HCT116 (cell line): ENCODE data around the gene TEX2.

Experiments
- CTCF ChIP-seq, 3 experiments: fragments of 200-600 bp in 1 of 3; sonication (generic) in 1 of 3; IDR thresholded peaks in 2 of 3; conservative IDR thresholded peaks in 1 of 3; 2 replicates each; pipeline ENCODE4 v1.5.1; 2012 to 2017; ENCODE audit warnings: low read depth in 2 of 3, low read length in 2 of 3, antibody characterized with exemption in 1 of 3, borderline replicate concordance in 1 of 3, control low read depth in 1 of 3, mild to moderate bottlenecking in 1 of 3, mixed read lengths in 1 of 3, mixed run types in 1 of 3, moderate library complexity in 1 of 3; ENCODE audit not compliant: insufficient read depth in 1 of 3
- EZH2 ChIP-seq: fragments of 200-600 bp; sonication (generic); IDR thresholded peaks from 2 replicates; pipeline ENCODE4 v1.6.1; 2017; ENCODE audit warnings: antibody characterized with exemption, mixed run types
- EZH2phosphoT487 ChIP-seq: fragments of 200-600 bp; IDR thresholded peaks from 2 replicates; pipeline ENCODE4 v1.6.1; 2018; ENCODE audit warnings: antibody characterized with exemption, borderline replicate concordance
- JUND ChIP-seq: IDR thresholded peaks from 2 replicates; pipeline ENCODE4 v1.6.1; 2012
- POLR2A ChIP-seq: IDR thresholded peaks from 2 replicates; pipeline ENCODE4 v1.7.0; 2011; ENCODE audit warnings: borderline replicate concordance; ENCODE audit not compliant: insufficient read depth, insufficient read length; ENCODE audit errors: extremely low read depth
- POLR2AphosphoS5 ChIP-seq: IDR thresholded peaks from 2 replicates; pipeline ENCODE4 v1.6.1; 2011; ENCODE audit warnings: mild to moderate bottlenecking, low read depth, low read length, moderate library complexity
- RAD21 ChIP-seq: IDR thresholded peaks from 2 replicates; pipeline ENCODE4 v1.6.1; 2012; ENCODE audit warnings: low read depth, mild to moderate bottlenecking
- TCF7L2 ChIP-seq: IDR thresholded peaks from 2 replicates; pipeline ENCODE4 v1.7.0; 2011; ENCODE audit warnings: borderline replicate concordance, inconsistent platforms; ENCODE audit not compliant: insufficient read depth, insufficient read length; ENCODE audit errors: extremely low read depth
- ZNF274 ChIP-seq: fragments of 200-500 bp; sonication (Bioruptor generic); IDR thresholded peaks from 2 replicates; pipeline ENCODE4 v1.6.1; 2014; ENCODE audit warnings: mild to moderate bottlenecking, low read depth, low read length, inconsistent platforms
- TF ChIP-seq, protein P1 (sequence below): IDR thresholded peaks from 2 replicates; pipeline ENCODE4 v1.6.1; 2012
- TF ChIP-seq, protein P2 (sequence below): IDR thresholded peaks from 2 replicates; pipeline ENCODE4 v1.6.1; 2012; ENCODE audit warnings: low read depth

DNA sequence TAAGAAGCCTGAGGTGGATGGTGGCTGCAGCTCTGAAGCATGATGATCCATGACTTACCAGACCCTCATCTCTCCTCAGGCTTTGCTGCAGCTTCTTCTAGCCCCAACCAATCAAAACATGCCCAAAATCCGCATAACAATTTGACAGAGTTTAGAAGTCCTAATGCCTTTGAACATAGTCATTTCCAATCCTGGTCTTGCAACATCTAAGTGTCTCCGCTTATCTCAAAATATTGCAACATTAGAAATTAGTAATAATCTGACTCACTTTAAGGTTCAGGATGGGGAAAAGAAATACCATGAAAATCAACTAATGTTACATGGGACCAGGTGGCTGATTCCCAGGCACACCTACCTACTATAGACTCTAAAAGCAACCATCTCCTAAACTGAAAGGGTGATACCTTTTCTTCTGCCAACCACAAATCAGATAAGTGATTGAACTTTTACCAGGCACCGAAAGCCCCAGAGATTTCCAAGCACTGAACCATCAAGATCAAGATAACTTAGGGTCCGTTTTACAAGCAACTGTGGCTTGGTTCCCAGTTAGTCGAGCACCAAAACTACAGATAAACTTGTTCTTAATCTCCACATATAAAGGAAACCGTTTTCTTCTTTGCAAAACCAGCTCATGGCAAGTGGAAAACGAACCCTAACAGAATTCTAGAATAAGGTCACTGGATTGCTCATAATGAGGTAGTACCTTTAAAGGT, 147.1 kb downstream of the TEX2 start:
- TF ChIP-seq CTCF (IDR thresholded peaks at IDR 0.05 in 2 of 3, conservative IDR thresholded peaks at IDR 0.05 in 1 of 3; ENCODE audit: borderline replicate concordance in 1 of 3, insufficient read depth in 1 of 3, low read depth in 2 of 3, low read length in 2 of 3) (no peak), EZH2phosphoT487 (no peak), RAD21 (no peak), POLR2AphosphoS5 (no peak), EZH2 (no peak), TCF7L2 (no peak), POLR2A (no peak), JUND (no peak), ZNF274 (no peak)
- TF ChIP-seq, protein P1, sequence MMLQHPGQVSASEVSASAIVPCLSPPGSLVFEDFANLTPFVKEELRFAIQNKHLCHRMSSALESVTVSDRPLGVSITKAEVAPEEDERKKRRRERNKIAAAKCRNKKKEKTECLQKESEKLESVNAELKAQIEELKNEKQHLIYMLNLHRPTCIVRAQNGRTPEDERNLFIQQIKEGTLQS = no peak
- TF ChIP-seq, protein P2, sequence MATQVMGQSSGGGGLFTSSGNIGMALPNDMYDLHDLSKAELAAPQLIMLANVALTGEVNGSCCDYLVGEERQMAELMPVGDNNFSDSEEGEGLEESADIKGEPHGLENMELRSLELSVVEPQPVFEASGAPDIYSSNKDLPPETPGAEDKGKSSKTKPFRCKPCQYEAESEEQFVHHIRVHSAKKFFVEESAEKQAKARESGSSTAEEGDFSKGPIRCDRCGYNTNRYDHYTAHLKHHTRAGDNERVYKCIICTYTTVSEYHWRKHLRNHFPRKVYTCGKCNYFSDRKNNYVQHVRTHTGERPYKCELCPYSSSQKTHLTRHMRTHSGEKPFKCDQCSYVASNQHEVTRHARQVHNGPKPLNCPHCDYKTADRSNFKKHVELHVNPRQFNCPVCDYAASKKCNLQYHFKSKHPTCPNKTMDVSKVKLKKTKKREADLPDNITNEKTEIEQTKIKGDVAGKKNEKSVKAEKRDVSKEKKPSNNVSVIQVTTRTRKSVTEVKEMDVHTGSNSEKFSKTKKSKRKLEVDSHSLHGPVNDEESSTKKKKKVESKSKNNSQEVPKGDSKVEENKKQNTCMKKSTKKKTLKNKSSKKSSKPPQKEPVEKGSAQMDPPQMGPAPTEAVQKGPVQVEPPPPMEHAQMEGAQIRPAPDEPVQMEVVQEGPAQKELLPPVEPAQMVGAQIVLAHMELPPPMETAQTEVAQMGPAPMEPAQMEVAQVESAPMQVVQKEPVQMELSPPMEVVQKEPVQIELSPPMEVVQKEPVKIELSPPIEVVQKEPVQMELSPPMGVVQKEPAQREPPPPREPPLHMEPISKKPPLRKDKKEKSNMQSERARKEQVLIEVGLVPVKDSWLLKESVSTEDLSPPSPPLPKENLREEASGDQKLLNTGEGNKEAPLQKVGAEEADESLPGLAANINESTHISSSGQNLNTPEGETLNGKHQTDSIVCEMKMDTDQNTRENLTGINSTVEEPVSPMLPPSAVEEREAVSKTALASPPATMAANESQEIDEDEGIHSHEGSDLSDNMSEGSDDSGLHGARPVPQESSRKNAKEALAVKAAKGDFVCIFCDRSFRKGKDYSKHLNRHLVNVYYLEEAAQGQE = no peak
